Ishikawa (cell line): Measurements from ENCODE around the gene CD300LG.

Experiments
- EP300 ChIP-seq: IDR thresholded peaks from 2 replicates; pipeline ENCODE4 v1.6.1; 2012; ENCODE audit warnings: borderline replicate concordance
- MAX ChIP-seq: IDR thresholded peaks from 2 replicates; pipeline ENCODE4 v1.6.1; 2012
- NFIC ChIP-seq: IDR thresholded peaks from 2 replicates; pipeline ENCODE4 v1.6.1; 2012
- RAD21 ChIP-seq: IDR thresholded peaks from 2 replicates; pipeline ENCODE4 v1.6.1; 2012; ENCODE audit warnings: low read depth
- REST ChIP-seq: IDR thresholded peaks from 2 replicates; pipeline ENCODE4 v1.6.1; 2012; ENCODE audit warnings: low read depth, mild to moderate bottlenecking
- TAF1 ChIP-seq: IDR thresholded peaks from 2 replicates; pipeline ENCODE4 v1.6.1; 2012; ENCODE audit warnings: low read depth, mild to moderate bottlenecking
- TCF12 ChIP-seq: IDR thresholded peaks from 2 replicates; pipeline ENCODE4 v1.6.1; 2012; ENCODE audit warnings: low read depth
- USF1 ChIP-seq: IDR thresholded peaks from 2 replicates; pipeline ENCODE4 v1.6.1; 2012
- YY1 ChIP-seq: IDR thresholded peaks from 2 replicates; pipeline ENCODE4 v1.6.1; 2012; ENCODE audit warnings: low read depth

DNA sequence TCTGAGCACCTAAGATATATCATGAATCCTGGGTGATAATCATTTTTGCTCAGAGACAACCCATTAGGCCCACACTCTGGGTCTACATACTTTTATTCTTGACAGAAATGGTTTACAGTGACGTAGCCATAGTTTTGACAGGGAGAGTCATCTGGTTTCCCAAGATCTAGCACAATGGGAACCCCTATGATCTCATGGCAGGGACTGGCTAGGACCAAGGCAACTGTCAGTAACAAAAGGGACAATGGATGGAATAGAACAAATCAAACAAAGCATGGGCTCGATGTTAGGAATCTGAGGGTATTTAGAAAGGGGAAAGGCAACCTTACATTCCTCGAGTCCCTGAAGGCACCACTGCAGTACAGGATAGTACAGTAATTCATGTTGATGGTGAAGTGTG is 46.2 kb upstream of the CD300LG start:
- TF ChIP-seq RAD21 (no peak), REST (no peak), TAF1 (no peak), NFIC (no peak), YY1 (no peak), USF1 (no peak), MAX (no peak), TCF12 (no peak), EP300 (no peak)
